GM21619 (cell line): ENCODE data around the gene EPS8L1.
"Not testable (repeated sequence)": the region's sequence is repeated elsewhere in the genome, so short reads cannot be mapped to it uniquely, and the experiment has no call there.

ENCODE experiments used
- ATAC-seq: cut with Tn5 transposase; IDR thresholded peaks from one replicate; pipeline ENCODE4 v1.9.1; 2021; ENCODE audit not compliant: unreplicated experiment

Gene EPS8L1

DNA sequence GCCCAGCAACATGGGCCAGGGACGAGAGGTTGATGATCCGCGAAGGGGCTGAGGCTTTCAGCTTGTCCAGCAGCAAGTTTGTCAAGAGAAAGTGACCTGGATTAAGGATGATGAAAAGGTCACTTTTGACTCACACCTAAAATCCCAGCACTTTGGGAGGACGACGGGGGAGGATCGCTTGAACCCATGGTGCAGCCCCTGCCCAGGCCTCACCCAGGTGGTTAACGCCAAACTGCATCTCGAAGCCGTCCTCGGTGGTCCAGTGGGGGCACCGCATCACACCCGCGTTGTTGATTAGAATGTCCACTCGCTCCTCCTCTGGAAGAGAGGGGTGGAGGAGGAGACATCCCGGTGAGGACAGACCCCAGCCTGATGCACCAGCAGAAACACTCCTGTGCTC, 27.2 kb upstream of the EPS8L1 start:
- ATAC-seq, result no peak

DNA sequence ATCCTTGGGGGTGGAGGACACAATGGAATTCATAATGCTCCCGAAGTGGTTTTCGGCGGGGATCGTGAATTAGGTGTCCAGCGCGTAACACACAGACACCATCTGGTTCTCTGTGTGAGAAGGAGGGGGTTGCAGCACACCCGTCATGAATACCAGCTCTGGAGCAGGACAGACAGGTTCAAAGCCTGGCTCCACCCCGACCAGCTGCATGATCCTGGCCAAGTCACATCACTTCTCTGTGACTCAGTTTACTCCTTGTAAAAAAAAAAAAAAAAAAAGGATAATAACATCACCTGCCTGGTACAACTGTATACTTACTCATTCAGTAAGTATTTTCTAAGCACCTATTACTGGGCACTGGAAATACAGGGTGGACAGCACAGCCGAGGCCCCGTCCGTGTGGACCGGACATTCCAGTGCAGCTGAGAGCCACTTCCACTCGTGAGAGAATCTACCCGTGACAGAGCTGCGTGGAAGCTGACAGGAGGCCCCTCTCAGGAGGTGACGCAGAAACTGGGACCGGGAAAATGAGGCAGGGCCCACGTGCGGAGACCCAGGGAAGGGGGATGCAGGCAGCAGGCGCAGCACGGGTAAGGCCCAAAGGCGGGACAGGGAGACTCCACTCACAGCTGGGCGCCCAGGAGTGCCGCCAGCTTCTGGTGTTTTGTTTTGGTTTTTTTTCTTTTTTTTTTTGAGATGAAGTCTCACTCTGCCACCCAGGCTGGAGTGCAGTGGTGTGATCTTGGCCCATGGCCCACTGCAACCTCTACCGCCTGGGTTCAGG, 24.7 kb upstream of the EPS8L1 start:
- no peak for ATAC-seq

DNA sequence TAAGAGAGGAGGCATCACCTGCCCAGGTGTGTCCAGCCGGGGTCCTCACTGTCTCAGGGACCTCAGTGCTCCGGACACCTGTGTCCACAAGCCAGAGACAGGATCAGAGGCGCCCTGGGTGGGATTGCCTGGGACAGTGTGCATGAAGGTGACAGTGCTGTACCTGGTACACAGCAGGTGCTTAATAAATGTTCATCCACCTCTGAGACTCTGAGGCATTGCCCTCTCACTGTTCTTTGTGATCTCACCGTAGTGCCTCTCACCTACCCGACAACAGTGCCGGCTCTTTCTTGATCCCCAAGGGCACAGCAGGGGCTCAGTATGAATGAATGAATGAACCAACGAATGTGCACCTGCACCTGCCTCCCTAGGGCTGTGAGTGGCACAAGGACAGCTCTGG, 21.9 kb upstream of the EPS8L1 start:
- ATAC-seq, result no peak

DNA sequence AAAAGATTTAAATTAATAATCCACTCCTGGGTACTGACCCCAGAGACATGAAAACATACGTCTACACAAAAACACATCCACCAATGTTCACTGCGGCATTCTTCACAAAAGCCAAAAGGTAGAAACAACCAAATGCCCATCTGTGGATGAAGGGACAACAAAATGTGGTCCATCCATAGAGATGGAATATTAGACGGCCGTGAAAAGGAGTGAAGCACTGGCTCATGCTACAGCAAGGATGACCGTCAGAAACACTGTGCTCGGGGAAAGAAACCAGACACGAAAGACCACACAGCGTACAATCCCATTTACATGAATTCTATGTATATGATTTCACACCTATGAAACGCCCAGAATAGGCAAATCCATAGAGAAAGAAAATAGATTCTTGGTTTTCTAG, 18.8 kb upstream of the EPS8L1 start:
- ATAC-seq, result no peak

DNA sequence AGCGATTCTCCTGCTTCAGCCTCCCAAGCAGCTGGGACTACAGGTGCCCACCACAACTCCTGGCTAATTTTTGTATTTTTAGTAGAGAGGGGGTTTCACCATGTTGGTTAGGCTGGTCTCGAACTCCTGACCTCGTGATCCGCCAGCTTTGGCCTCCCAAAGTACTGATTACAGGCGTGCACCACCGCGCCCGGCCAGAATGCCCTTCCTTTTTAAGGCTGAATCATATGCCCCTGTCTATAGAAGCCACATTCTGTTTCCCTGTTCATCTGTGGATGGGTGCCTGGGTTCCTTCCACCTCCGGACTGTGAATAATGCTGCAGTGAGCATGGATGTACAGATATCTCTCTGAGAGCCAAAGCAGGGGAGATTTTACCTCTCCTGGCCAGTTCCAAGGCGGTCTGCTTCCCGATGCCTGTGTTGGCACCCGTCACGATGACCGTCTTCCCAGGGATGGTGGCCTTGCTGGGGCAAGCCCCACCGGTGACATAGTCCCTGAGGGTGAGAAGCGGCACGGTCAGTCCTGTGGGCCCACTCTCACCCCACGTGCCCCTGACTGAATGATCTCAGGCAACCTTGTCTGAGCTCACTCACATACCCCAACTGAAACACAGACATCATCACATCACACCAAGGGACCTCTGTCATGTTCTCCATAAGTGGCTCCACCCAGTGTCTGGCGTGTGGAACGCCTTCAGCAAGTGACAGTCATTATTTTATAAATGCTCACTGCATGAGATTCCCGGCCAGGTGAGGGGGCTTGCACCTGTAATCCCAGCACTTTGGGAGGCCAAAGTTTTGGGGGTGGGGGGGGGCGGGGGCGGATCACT, 16.7 kb upstream of the EPS8L1 start:
- ATAC-seq, result no peak

DNA sequence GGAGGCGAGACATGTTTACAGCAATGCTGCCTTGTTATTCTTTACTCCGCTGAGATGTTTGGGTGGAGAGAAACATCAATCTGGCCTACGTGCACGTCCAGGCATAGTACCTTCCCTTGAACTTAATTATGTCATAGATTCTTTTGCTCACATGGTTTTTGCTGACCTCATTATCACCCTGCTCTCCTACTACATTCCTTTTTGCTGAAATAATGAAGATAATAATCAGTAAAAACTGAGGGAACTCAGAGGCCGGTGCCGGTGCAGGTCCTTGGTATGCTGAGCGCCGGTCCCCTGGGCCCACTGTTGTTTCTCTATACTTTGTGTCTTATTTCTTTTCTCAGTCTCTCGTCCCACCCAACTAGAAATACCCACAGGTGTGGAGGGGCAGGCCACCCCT, 15.4 kb upstream of the EPS8L1 start:
- not testable (repeated sequence) for ATAC-seq

- ATAC-seq, result peak; percentile 90
These were observed 12.8 kb upstream of the EPS8L1 start, which contains the start of gene RDH13 for GRCh38 chr19:55062735-55063491. RDH13 (minus strand) TSS chr19:55063148; CDS start chr19:55063032, 116 bp downstream.

- ATAC-seq, result no peak
These were observed 12.2 kb upstream of the EPS8L1 start for GRCh38 chr19:55063492-55063843.

GRCh38 chr19:55065516-55065915, 10.2 kb upstream of the EPS8L1 start:
- ATAC-seq, result not testable (repeated sequence)

- no peak for ATAC-seq
These were observed 9.5 kb upstream of the EPS8L1 start for GRCh38 chr19:55066107-55066709.

DNA sequence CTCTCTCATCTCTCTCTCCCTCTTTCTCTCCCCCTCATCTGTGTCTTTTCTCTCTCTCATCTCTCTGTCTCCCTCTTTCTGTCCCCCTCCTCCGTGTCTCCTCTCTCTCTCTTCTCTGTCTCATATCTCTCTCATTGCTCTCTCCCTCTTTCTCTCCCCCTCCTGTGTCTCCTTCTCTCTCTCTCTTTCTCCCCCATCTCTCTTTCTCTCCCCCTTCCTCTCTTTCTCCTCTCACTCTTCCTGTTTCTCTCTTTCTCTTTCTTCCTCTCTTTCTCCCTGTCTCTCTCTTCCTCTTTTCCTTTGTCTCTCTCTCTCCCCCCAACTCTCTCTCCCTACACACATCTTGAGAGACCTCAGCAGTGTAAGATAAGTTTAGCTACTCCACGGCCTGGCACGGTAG, 7.8 kb upstream of the EPS8L1 start:
- ATAC-seq, result no peak

DNA sequence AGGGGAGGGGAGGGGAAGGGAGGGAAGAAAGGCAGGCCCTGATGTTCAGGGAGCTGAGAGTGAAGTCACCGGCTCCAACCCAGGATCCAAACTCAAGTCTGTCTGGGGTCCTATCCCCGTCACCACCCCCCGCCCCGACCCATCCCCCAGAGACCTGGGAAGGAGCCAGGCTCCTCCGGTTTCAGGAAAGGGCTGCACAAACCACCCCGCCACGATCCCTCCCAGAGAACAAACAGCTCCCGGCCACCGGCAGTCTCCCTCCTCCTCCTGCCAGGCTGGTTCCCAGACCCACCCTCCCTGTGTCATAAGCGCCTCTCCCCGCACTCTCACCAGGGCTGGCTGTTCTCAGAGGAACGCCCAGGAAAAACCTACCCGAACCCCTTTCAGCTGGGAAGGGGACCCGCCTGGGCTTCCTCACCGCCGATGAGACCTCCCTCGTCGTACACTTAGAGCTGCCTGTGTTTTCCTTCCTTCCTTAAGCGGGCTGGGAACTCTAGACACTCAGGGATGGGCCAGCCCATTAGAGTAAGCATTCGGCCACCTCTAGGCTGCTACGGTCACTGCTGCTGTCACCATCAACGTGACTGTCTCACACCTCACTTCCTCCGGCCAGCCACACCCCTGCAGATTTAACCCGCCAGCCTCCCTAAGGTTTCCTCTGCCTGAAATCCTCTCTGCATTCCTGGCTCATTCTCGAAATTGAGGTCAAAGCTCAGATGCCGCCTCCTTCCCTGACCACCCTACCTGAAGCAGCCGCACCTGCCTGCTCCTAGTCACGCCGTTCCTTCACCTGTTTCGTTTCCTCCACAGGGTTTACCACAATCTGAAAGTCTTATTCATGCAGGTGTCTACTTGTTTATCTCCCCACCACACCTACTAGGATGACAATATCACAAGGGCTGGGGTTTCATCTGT, 6.5 kb upstream of the EPS8L1 start:
- no peak for ATAC-seq

DNA sequence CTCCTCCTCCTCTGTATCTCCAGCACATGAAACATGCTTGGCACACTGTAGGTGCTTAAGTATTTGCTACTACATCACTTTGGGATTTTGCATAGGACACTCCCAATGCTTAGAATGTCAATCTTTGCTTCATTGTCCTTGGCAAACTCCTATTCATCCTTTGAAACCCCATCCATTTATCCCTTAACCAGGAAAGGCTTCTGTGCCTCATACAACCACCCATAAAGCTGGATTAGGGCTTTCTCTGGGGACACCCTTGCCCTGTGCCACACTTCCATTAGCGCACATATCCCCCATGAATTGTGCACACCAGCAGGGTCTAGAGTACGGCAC, 5.8 kb upstream of the EPS8L1 start:
- no peak for ATAC-seq

GRCh38 chr19:55070466-55071128, 5.1 kb upstream of the EPS8L1 start:
- ATAC-seq, result no peak

DNA sequence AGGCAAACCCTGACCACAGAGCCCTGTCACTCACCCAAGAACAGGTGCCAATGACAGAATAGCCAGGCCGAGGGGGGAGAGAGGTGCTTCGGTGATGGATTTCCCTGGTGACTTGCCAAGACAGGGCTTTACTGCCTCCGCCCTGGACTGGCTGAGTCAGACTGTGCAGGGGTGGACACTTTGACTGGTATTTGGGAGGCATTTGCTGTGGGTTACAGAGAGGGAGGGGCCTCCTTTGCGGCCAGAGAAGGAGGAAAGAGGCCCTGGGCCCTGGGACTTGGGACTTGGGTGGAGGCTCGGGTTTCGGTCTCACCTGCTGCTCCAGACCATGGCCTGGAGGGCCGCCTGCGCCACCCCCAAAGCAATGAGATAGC, 4.6 kb upstream of the EPS8L1 start:
- no peak for ATAC-seq

- ATAC-seq, result no peak
These were observed 3.8 kb upstream of the EPS8L1 start for GRCh38 chr19:55071913-55072312.

DNA sequence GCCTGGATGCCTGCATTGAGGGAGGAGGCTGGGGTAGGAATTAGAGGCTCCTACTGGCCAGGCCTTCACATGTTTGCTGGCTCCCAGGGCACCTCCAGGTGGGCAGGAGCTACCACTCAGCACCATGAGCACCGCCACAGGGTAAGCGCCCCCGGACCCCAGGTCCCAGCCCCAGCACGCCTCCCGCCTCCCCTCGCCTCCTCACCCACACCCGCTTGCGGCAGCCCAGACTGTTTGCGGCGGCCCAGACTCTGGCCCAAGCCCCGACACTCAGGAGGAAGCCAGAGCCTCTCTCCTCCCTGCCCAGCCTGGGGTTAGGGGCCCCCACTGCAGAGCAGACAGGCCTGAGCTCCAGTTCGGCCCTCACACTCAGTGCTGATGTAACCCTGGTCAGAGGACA, 652 bp downstream of the EPS8L1 start:
- ATAC-seq, result no peak

DNA sequence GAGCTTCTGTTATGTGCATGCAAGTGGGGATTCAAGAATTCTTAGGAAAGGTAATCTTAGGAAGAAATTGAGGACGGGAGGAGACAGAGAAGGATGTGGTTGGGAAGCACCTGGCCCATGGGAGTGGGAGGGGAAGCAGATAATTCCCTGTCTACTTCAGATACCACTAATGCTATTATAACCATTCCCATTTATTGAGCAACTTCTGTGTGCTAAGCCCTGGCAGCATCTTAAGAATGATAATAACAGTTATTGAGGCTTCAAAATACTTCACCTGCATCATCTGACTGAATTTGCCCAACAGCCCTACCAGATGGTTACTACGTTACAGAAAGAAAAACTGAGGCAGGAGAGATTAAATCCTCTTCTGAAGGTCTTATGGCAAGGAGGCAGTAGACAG, 1.4 kb downstream of the EPS8L1 start:
- ATAC-seq, result no peak

DNA sequence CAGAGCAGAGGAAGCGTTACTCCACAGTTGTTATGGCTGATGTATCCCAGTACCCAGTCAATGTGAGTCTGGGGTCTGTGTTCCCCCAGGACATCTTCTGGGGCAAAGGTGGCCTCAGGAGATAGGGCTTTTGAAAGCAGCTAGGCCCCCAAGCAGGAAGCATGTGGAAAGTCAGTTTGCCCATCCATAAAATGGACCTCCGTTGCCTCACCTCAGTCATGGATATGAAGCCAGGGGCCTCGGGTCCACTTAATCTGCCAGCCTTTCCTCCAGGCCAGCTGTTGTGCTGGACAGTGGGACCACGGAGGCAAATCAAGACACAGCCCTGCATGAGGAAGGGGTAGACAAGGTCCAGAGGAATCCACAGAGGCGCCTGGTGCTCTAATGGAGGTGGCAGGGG, 3.3 kb downstream of the EPS8L1 start:
- ATAC-seq, result no peak
